Tibial nerve (tissue), 3 donors: Measurements from ENCODE around the gene C7orf57.

Experiments
- CTCF ChIP-seq, 5 experiments: fragments of 200-600 bp in 3 of 5; fragments of 450-650 bp in 2 of 5; sonication (generic) in 3 of 5; IDR thresholded peaks; one replicate each; pipeline ENCODE4 v1.5.1; 2016 to 2019; ENCODE audit warnings: antibody characterized with exemption in 5 of 5, mild to moderate bottlenecking in 3 of 5, moderate library complexity in 2 of 5
- POLR2A ChIP-seq, 2 donors: fragments of 450-650 bp; IDR thresholded peaks; one replicate each; pipeline ENCODE4 v1.6.1; 2017; ENCODE audit warnings: antibody characterized with exemption in 2 of 2, mild to moderate bottlenecking in 2 of 2, moderate library complexity in 2 of 2

DNA sequence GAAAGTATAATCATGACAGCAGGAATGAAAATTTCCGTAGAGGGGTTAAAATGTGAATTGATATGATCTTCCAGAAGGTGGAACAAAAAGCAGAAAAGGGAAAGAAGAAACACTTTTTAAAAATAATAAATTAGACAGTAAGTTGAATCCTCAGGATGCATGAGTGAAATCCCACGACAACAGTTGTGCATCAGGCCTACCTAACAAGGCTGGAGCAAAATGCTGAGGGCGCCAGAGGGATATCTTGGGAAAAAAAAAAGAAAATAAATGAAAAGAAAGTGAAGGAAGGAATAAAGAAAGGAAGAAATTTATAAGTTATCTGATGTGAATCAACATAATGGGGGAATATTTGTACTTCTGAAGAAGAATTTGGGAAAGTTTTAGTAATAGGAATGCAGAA lies 42.9 kb upstream of the C7orf57 start:
- TF ChIP-seq CTCF (IDR thresholded peaks at IDR 0.05) (no peak), POLR2A (IDR thresholded peaks at IDR 0.05) (no peak)
